Upper lobe of left lung (tissue), 6 donors: Measurements from ENCODE around the gene RALGAPA2. TPM values are rescaled to one million over a fixed set of nuclear protein-coding genes. Genes with fewer than 3 reads are reported as not detected.

Experiments
- ATAC-seq, 2 donors: fragments of 200-7000 bp; cut with Tn5 transposase; one replicate each; pipeline ENCODE4 v1.9.1; 2022; ENCODE audit warnings: mild to moderate bottlenecking in 2 of 2, moderate library complexity in 2 of 2; ENCODE audit not compliant: low FRiP score in 2 of 2
- DNase-seq, 2 donors: peaks; one replicate each; pipeline ENCODE4 v3.0.0-alpha.2; 2019 to 2020
- H3K27ac ChIP-seq, 4 donors: fragments of 200-600 bp; sonication (generic); one replicate each; pipeline ENCODE4 v1.5.1; 2016 to 2019
- H3K27me3 ChIP-seq, 4 donors: fragments of 200-600 bp; sonication (generic); one replicate each; pipeline ENCODE4 v1.5.1; 2017 to 2019
- H3K36me3 ChIP-seq, 4 donors: fragments of 200-600 bp; sonication (generic); one replicate each; pipeline ENCODE4 v1.5.1; 2016 to 2019
- H3K4me1 ChIP-seq, 4 donors: fragments of 200-600 bp; sonication (generic); one replicate each; pipeline ENCODE4 v1.5.1; 2018 to 2019
- H3K4me3 ChIP-seq, 4 donors: fragments of 200-600 bp; sonication (generic); one replicate each; pipeline ENCODE4 v1.5.1; 2017 to 2019; ENCODE audit warnings: mild to moderate bottlenecking in 2 of 4, moderate library complexity in 1 of 4
- H3K9me3 ChIP-seq, 4 donors: fragments of 200-600 bp; sonication (generic); one replicate each; pipeline ENCODE4 v1.5.1; 2018 to 2019
- EP300 ChIP-seq, 4 donors: sonication (generic); formaldehyde crosslinking; IDR thresholded peaks; one replicate each; pipeline ENCODE4 v1.5.1; 2017; ENCODE audit warnings: antibody characterized with exemption in 4 of 4, control low read depth in 2 of 4
- POLR2A ChIP-seq, 4 donors: fragments of 450-650 bp; IDR thresholded peaks; one replicate each; pipeline ENCODE4 v1.5.1; 2016 to 2017; ENCODE audit warnings: antibody characterized with exemption in 4 of 4, mild to moderate bottlenecking in 2 of 4
- POLR2AphosphoS5 ChIP-seq, 2 donors: sonication (generic); formaldehyde crosslinking; IDR thresholded peaks; one replicate each; pipeline ENCODE4 v1.5.1; 2017; ENCODE audit warnings: antibody characterized with exemption in 2 of 2
- WGBS, 2 donors: methylation state at CpG; one replicate each; pipeline ENCODE4 v1.1.5; 2017 to 2018; 5-methylcytosine and 5-hydroxymethylcytosine counted together
- total RNA-seq, 6 donors: library from RNA; depleted of rRNA in 4 of 6; stranded (reverse); fragments of >200 nt in 4 of 6; gene quantifications; one replicate each; pipeline versions ENCODE4 v1.1.0 to v1.2.1, GENCODE V29; 2016 to 2021
- TF ChIP-seq, protein P1 (sequence below), 6 experiments: fragments of 450-650 bp in 4 of 6; fragments of 200-600 bp in 2 of 6; sonication (generic) in 2 of 6; IDR thresholded peaks; one replicate each; pipeline ENCODE4 v1.5.1; 2016 to 2019; ENCODE audit warnings: antibody characterized with exemption in 6 of 6
- donor health status: DM: no; HTN: no; CAD: no; lungs with moderate emphysema.
- donor health status: DM: no; HTN: yes; CAD: no; lungs with severe emphysema.

Gene RALGAPA2
- total RNA-seq, 6 donors from 2014 or later = 50.8 to 95.3 (median 65.3) TPM

DNA sequence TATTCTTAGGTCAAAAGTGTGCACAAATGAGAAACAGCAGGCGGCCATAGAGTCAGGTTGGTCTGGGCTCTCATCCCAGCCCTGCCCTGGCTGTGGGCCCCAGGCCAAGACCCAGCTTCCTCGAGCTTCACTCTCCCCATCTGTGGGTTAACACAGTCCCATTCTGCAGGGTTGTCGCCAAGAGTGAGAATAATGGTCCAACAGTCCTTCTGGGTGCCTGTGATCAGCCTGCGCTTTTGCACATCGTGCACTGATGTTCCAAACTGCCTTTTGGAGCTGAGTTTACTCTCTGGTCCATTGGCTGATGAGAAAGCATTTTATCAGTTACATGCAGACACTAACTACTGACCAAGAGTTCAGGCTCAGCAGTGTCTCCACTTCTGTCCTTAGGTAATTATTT is 261.9 kb downstream of the RALGAPA2 start:
- DNase-seq = no peak
- Histone ChIP-seq H3K4me1 (peaks cover 5 to 19% (median 8%) of the 10 kb centered on the region in 4 donors), H3K27ac (no peak overlapping the region), H3K9me3 (no peaks in the 10 kb centered on the region), H3K36me3 (peaks cover 0 to 18% (median 12%) of the 10 kb centered on the region in 4 donors), H3K27me3 (no peaks in the 10 kb centered on the region), H3K4me3 (no peak overlapping the region)
- no peak for TF ChIP-seq EP300 (IDR thresholded peaks at IDR 0.05)
- TF ChIP-seq, protein P1, sequence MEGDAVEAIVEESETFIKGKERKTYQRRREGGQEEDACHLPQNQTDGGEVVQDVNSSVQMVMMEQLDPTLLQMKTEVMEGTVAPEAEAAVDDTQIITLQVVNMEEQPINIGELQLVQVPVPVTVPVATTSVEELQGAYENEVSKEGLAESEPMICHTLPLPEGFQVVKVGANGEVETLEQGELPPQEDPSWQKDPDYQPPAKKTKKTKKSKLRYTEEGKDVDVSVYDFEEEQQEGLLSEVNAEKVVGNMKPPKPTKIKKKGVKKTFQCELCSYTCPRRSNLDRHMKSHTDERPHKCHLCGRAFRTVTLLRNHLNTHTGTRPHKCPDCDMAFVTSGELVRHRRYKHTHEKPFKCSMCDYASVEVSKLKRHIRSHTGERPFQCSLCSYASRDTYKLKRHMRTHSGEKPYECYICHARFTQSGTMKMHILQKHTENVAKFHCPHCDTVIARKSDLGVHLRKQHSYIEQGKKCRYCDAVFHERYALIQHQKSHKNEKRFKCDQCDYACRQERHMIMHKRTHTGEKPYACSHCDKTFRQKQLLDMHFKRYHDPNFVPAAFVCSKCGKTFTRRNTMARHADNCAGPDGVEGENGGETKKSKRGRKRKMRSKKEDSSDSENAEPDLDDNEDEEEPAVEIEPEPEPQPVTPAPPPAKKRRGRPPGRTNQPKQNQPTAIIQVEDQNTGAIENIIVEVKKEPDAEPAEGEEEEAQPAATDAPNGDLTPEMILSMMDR (IDR thresholded peaks at IDR 0.05) = no peak
- TF ChIP-seq POLR2A (IDR thresholded peaks at IDR 0.05) = no peak
- TF ChIP-seq POLR2AphosphoS5 (IDR thresholded peaks at IDR 0.05) = no peak
- ATAC-seq = no peak
- 60 to 76% methylated on average over 4 to 5 of the region's 5 CpGs for WGBS, 2 donors

GRCh38 chr20:20448881-20449280 is 263.6 kb downstream of the RALGAPA2 start:
- ATAC-seq (no peak), DNase-seq (no peak)
- Histone ChIP-seq H3K36me3 (peaks cover 0 to 11% (median 3%) of the 10 kb centered on the region in 4 donors), H3K4me1 (peaks cover 5 to 19% (median 8%) of the 10 kb centered on the region in 4 donors), H3K9me3 (no peaks in the 10 kb centered on the region), H3K4me3 (no peak overlapping the region), H3K27me3 (no peaks in the 10 kb centered on the region), H3K27ac (no peak overlapping the region)
- TF ChIP-seq EP300 (IDR thresholded peaks at IDR 0.05) (no peak), POLR2AphosphoS5 (IDR thresholded peaks at IDR 0.05) (no peak), POLR2A (IDR thresholded peaks at IDR 0.05) (no peak)
- TF ChIP-seq, protein P1 (IDR thresholded peaks at IDR 0.05) = no peak
- 96 to 97% methylated on average over 6 of the region's 6 CpGs for WGBS, 2 donors

GRCh38 chr20:20447196-20447595 is 265.2 kb downstream of the RALGAPA2 start:
- Histone ChIP-seq H3K4me1 (peaks cover 0 to 5% (median under 1%) of the 10 kb centered on the region in 4 donors), H3K4me3 (no peak overlapping the region), H3K36me3 (peaks cover 0 to 7% (median 0%) of the 10 kb centered on the region in 4 donors), H3K9me3 (no peaks in the 10 kb centered on the region), H3K27me3 (no peaks in the 10 kb centered on the region), H3K27ac (no peak overlapping the region)
- 54 to 66% methylated on average over 2 of the region's 2 CpGs for WGBS, 2 donors
- no peak for DNase-seq
- no peak for TF ChIP-seq POLR2AphosphoS5 (IDR thresholded peaks at IDR 0.05)
- TF ChIP-seq, protein P1 (IDR thresholded peaks at IDR 0.05) = no peak
- no peak for TF ChIP-seq EP300 (IDR thresholded peaks at IDR 0.05)
- TF ChIP-seq POLR2A (IDR thresholded peaks at IDR 0.05) = no peak
- ATAC-seq = no peak

- Histone ChIP-seq H3K4me1 (peaks cover 0 to 1% (median 0%) of the 10 kb centered on the region in 4 donors), H3K27ac (no peak overlapping the region), H3K36me3 (peaks cover 0 to 8% (median 0%) of the 10 kb centered on the region in 4 donors), H3K4me3 (no peak overlapping the region), H3K9me3 (no peaks in the 10 kb centered on the region), H3K27me3 (no peaks in the 10 kb centered on the region)
- no peak for ATAC-seq
- 90 to 94% methylated on average over 5 of the region's 5 CpGs for WGBS, 2 donors
- DNase-seq = no peak
- TF ChIP-seq, protein P1 (IDR thresholded peaks at IDR 0.05) = no peak
- no peak for TF ChIP-seq POLR2AphosphoS5 (IDR thresholded peaks at IDR 0.05)
- TF ChIP-seq EP300 (IDR thresholded peaks at IDR 0.05) = no peak
- TF ChIP-seq POLR2A (IDR thresholded peaks at IDR 0.05) = no peak
These were observed 265.9 kb downstream of the RALGAPA2 start for GRCh38 chr20:20446425-20447015.

DNA sequence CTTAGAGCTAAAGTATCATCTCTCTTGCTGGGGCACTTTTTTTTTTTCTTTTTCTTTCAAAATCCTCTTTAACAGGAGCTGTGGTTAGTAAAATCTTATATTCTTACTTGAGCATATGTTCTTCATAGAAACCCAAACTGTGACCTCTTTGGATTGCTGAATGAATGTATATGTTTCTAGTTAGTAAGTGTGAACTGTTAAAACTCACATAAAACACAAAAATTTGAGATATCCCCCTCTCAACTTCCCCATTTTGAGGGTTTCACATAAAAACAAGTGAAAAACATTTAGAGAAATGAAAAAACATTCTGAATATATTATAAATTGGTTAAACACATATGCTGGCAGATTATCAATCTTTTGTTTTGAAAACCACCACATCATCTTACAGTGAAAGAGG is 266.4 kb downstream of the RALGAPA2 start:
- DNase-seq = no peak
- no peak overlapping the region for H3K4me3 ChIP-seq
- H3K4me1 ChIP-seq = peaks cover 0 to 3% (median 0%) of the 10 kb centered on the region in 4 donors
- no peak for ATAC-seq
- H3K27ac ChIP-seq = no peak overlapping the region
- no peaks in the 10 kb centered on the region for H3K27me3 ChIP-seq
- H3K9me3 ChIP-seq = no peaks in the 10 kb centered on the region
- TF ChIP-seq, protein P1 (IDR thresholded peaks at IDR 0.05) = no peak
- no peak for TF ChIP-seq EP300 (IDR thresholded peaks at IDR 0.05)
- TF ChIP-seq POLR2AphosphoS5 (IDR thresholded peaks at IDR 0.05) = no peak
- no peak for TF ChIP-seq POLR2A (IDR thresholded peaks at IDR 0.05)
- H3K36me3 ChIP-seq = peaks cover 0 to 13% (median 2%) of the 10 kb centered on the region in 4 donors
